Osteoblast (primary cell): ENCODE measurements around the gene GAK. TPM values are rescaled to one million over a fixed set of nuclear protein-coding genes. Genes with fewer than 3 reads are reported as not detected.
"Not testable (repeated sequence)": the region's sequence is repeated elsewhere in the genome, so short reads cannot be mapped to it uniquely, and the experiment has no call there.

Source experiments
- DNase-seq: peaks from one replicate; pipeline ENCODE4 v3.0.0; 2011; ENCODE audit warnings: low spot score, mixed read lengths; ENCODE audit not compliant: insufficient read length; ENCODE audit errors: missing footprints
- H2AFZ ChIP-seq: 2 replicates; pipeline ENCODE4 v1.6.0; 2011; ENCODE audit warnings: mild to moderate bottlenecking, low read length
- H3K27ac ChIP-seq: 2 replicates; pipeline ENCODE4 v1.5.1; 2011; ENCODE audit warnings: mild to moderate bottlenecking, low read depth, low read length, moderate library complexity
- H3K27me3 ChIP-seq: 2 replicates; pipeline ENCODE4 v1.6.0; 2012; ENCODE audit warnings: mild to moderate bottlenecking, control low read depth, inconsistent platforms, low read length, moderate library complexity; ENCODE audit not compliant: insufficient read depth
- H3K36me3 ChIP-seq: 2 replicates; pipeline ENCODE4 v1.5.1; 2011; ENCODE audit warnings: mild to moderate bottlenecking, low read length, control low read depth, moderate library complexity; ENCODE audit not compliant: insufficient read depth
- H3K4me1 ChIP-seq: 2 replicates; pipeline ENCODE4 v1.5.1; 2011; ENCODE audit warnings: mild to moderate bottlenecking, low read length, control low read depth, moderate library complexity; ENCODE audit not compliant: insufficient read depth
- H3K4me2 ChIP-seq: 2 replicates; pipeline ENCODE4 v1.6.0; 2011; ENCODE audit warnings: mild to moderate bottlenecking, low read length; ENCODE audit not compliant: insufficient read depth
- H3K4me3 ChIP-seq: fragments of 200-600 bp; sonication (generic); 3 replicates; pipeline ENCODE4 v1.5.1; 2012; ENCODE audit warnings: mild to moderate bottlenecking, low read length, inconsistent platforms; ENCODE audit not compliant: insufficient read depth
- H3K79me2 ChIP-seq: 2 replicates; pipeline ENCODE4 v1.6.0; 2012; ENCODE audit warnings: mild to moderate bottlenecking, low read length, control low read depth, inconsistent platforms; ENCODE audit not compliant: insufficient read depth
- H3K9me3 ChIP-seq: 2 replicates; pipeline ENCODE4 v1.5.1; 2011; ENCODE audit warnings: low read depth, low read length, control low read depth
- H4K20me1 ChIP-seq: 2 replicates; pipeline ENCODE4 v1.6.0; 2012; ENCODE audit warnings: mild to moderate bottlenecking, low read length, control low read depth; ENCODE audit not compliant: insufficient read depth
- total RNA-seq: library from RNA; depleted of rRNA; stranded (reverse); fragments of >200 nt; gene quantifications from 2 replicates; pipeline ENCODE4 v1.2.3, GENCODE V29; 2012
- TF ChIP-seq, protein P1 (sequence below): IDR thresholded peaks from 2 replicates; pipeline ENCODE4 v1.5.1; 2011; ENCODE audit warnings: mild to moderate bottlenecking, low read depth, low read length, moderate library complexity; ENCODE audit errors: extremely low read depth

The GAK gene
- total RNA-seq, 1 donor, result 48.9 TPM

DNA sequence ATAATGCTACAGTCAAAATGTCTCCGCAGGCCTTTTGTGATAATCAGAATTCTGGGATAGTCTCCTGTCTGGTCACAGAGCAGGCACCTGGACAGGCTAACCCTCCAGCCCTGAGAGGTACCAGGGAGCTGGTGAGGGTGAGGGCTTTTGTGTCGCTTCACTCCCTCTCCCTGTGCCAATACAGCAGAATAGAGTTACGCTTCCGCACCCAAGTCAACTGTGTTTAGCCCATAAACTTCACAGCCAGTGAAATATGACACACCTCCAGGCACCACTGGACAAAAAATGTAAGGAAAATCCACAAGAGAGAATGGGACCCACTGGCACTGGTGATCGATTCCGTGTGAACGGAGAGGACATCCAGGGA, 1.3 kb downstream of the GAK start:
- Histone ChIP-seq H3K27me3 (no peaks in the 10 kb centered on the region), H3K4me1 (peaks cover 17% of the 10 kb centered on the region), H2AFZ (no peak overlapping the region), H3K79me2 (peaks cover 77% of the 10 kb centered on the region), H3K36me3 (peaks cover 2% of the 10 kb centered on the region), H3K9me3 (no peaks in the 10 kb centered on the region), H3K4me3 (peak overlapping the region; percentile 93), H3K4me2 (peak overlapping the region; percentile 90), H4K20me1 (peaks cover 39% of the 10 kb centered on the region), H3K27ac (peak overlapping the region; percentile 90)
- TF ChIP-seq, protein P1, sequence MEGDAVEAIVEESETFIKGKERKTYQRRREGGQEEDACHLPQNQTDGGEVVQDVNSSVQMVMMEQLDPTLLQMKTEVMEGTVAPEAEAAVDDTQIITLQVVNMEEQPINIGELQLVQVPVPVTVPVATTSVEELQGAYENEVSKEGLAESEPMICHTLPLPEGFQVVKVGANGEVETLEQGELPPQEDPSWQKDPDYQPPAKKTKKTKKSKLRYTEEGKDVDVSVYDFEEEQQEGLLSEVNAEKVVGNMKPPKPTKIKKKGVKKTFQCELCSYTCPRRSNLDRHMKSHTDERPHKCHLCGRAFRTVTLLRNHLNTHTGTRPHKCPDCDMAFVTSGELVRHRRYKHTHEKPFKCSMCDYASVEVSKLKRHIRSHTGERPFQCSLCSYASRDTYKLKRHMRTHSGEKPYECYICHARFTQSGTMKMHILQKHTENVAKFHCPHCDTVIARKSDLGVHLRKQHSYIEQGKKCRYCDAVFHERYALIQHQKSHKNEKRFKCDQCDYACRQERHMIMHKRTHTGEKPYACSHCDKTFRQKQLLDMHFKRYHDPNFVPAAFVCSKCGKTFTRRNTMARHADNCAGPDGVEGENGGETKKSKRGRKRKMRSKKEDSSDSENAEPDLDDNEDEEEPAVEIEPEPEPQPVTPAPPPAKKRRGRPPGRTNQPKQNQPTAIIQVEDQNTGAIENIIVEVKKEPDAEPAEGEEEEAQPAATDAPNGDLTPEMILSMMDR, result no peak
- no peak for DNase-seq

DNA sequence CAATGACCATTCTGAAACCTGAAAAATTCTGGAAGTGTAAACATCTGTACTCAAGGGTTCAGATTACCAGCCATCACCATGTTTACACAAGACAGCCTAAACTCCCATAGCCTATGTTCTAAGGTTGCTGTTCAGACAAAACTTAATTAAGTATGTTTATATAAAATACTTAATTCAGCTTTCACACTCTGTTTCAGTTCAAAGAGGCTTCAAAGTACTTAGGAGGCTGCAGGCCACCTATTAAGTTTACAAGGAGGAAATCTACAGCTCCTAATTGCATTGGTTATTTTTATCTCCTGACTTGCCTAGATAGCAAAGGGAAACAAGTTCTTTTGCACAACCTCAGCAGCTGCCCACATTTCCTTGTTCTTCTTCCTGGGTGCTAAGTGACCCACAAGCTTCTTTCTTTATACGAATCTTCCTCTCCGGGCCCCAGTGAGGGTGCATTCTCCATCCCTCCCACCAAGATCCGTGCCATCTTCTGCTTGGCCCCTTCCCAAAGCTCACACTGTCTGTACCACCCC, 2.0 kb downstream of the GAK start:
- H3K36me3 ChIP-seq, result peaks cover 2% of the 10 kb centered on the region
- peak overlapping the region; percentile 90 for H3K4me2 ChIP-seq
- DNase-seq, result peak; percentile 81
- peaks cover 83% of the 10 kb centered on the region for H3K79me2 ChIP-seq
- H3K27me3 ChIP-seq, result no peaks in the 10 kb centered on the region
- H4K20me1 ChIP-seq, result peaks cover 46% of the 10 kb centered on the region
- no peak overlapping the region for H2AFZ ChIP-seq
- peak overlapping the region; percentile 90 for H3K27ac ChIP-seq
- peaks cover 17% of the 10 kb centered on the region for H3K4me1 ChIP-seq
- H3K9me3 ChIP-seq, result no peaks in the 10 kb centered on the region
- peak overlapping the region; percentile 93 for H3K4me3 ChIP-seq
- TF ChIP-seq, protein P1, result no peak

DNA sequence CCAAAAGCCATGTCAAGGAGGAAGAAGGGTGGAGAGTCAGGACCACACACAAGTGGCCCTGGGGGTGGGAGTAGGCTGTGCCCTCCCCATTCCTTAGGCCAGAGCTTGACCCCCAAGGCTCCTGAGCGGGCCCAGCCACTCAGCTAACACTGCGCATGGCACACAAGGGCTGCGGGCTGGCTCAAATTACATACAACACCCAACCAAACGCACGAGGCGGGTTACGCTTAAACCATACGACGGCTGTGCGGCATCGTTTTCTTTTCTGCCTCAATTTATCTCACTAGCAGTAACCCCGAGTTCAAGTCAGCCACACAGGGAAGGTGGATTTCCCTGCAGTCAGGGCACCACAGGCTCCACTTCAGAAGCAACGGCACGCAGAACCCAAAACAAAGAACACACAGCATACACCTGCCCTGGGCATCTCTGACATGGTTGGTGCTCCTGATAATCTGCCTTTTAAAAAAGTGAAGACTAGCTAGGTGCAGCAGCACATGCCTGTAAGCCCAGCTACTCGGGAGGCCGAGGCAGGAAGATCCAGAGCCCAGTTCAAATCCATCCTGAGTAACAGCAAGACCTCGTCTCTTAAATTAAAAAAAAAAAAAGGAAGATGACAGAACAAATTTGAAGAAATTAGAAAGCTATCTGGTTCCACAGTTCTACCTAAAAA, 2.9 kb downstream of the GAK start:
- Histone ChIP-seq H3K36me3 (peaks cover 2% of the 10 kb centered on the region), H2AFZ (no peak overlapping the region), H3K4me2 (no peak overlapping the region), H3K27me3 (no peaks in the 10 kb centered on the region), H3K79me2 (peaks cover 86% of the 10 kb centered on the region), H3K9me3 (no peaks in the 10 kb centered on the region), H3K27ac (peak overlapping the region; percentile 1), H3K4me1 (peaks cover 17% of the 10 kb centered on the region), H3K4me3 (no peak overlapping the region), H4K20me1 (peaks cover 52% of the 10 kb centered on the region)
- peak; percentile 25 for DNase-seq
- TF ChIP-seq, protein P1, result no peak

DNA sequence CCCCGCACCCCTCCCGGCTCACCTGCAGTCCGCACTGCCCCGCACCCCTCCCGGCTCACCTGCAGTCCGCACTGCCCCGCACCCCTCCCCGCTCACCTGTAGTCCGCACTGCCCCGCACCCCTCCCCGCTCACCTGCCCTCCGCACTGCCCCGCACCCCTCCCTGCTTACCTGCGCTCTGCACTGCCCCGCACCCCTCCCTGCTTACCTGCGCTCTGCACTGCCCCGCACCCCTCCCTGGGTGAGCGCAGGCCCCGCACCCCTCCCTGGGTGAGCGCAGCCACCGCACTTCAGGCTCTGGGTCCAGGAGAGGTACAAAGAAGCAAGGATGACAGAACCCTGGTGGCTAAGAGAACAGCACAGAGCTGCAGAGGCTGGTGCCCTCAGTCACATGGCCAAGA, 4.5 kb downstream of the GAK start:
- not testable (repeated sequence) for DNase-seq, H3K4me3 ChIP-seq, H2AFZ ChIP-seq, H3K36me3 ChIP-seq, H3K27me3 ChIP-seq, H3K27ac ChIP-seq, H3K9me3 ChIP-seq, H3K4me2 ChIP-seq
- H4K20me1 ChIP-seq, result peaks cover 67% of the 10 kb centered on the region
- H3K4me1 ChIP-seq, result peaks cover 13% of the 10 kb centered on the region
- peaks cover 89% of the 10 kb centered on the region for H3K79me2 ChIP-seq
